GM18507 (cell line): ENCODE measurements around the gene POTEE.
"Not testable (repeated sequence)": the region's sequence is repeated elsewhere in the genome, so short reads cannot be mapped to it uniquely, and the experiment has no call there.

ENCODE experiments used
- DNase-seq: peaks from one replicate; pipeline ENCODE4 v3.0.0; 2011; ENCODE audit warnings: low read depth; ENCODE audit not compliant: insufficient read length; ENCODE audit errors: extremely low spot score
- FAIRE-seq: peaks from 2 replicates; lab custom pipeline; 2011; peaks lifted over from hg19 to GRCh38; lab: Jason Lieb, UNC

The POTEE gene

DNA sequence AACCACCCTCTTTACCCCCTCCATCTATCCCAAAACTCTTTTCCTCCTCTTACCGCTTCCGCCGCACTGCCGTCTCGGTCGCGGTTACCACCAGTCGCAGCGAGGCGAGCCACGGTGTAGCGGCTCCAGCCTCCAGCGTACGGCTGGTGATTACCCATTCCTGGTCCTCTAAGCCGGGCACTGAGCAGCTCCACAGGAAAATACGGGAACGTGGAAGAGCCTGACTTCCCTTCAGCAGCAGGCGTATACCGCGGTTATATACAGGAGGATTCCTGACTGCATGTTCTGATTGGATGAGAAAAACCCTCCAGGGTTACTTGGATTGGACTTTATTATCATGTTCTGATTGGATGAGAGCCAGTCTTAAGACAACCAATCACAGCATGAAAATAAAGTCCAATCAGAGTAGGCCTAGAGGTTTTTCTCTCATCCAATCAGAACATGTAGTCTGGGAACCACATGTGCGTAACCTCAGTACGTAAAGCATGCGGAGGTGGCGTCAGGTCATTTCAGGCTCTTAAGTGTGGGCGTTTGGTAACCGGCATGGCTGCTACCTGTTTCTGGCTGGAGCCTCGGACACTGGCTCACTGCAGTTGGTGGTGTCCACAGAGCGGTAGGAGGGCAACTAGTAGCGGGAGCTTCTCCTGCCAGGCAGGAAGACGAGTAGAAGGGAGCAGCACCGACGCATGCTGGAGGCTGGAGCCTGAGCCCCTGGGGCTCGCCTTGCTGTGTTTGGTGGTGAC lies at the start of gene POTEE:
Gene POTEE (plus strand): TSS at position 507 of the 743 bp plus-strand sequence. CDS start 8,867 bp downstream, outside the sequence.
- FAIRE-seq, DNase-seq: not testable (repeated sequence)

DNA sequence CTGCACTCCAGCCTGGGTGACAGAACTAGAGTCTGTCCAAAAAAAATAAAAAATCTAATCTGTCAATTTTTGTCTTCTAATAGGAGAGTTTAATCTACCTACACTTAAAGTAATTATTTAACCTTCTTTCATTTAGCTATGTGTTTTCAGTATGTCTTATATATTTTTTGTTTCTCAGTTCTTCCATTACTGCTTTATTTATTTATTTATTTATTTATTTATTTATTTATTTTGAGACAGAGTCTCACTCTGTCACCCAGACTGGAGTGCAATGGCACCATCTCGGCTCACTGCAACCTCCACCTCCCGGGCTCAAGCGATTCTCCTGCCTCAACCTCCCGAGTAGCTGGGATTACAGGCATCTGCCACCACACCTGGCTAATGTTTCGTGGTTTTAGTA lies 43.8 kb upstream of the POTEE start:
- not testable (repeated sequence) for DNase-seq, FAIRE-seq

DNA sequence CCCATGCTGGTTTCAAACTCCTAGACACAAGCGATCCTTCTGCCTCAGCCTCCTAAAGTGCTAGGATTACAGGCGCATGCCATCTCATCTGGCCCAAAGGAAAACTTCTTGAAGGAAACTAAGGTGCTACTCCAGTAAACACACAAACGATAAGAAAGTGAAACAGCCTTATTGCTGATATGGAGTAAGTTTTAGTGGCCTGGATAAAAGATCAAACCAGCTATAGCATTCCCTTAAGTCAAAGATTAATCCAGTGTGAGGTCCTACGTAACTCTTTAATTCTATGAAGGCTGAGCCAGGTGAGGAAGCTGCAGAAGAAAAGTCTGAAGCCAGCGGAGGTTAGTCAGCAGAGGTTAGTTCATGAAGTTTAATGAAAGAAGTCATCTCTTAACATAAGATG lies 40.8 kb upstream of the POTEE start:
- DNase-seq: no peak
- no peak for FAIRE-seq

DNA sequence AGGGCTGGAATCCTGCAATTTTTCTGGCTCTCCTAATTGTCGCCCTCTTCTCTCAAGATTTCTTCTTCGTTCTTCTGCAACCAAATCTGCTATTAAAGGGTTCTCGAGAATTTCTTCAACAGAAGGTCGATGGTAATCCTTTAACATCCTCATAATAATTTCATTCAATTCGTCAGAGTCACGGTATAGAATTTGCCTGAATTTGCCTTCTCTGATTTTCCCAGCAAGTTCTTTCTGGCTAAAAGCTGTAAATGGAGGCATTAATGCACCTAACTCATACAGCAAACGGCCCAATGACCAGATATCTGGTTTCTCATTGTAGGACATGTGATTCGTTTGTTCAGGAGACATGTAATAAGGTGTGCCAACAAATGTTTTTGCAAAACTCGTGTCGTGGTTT lies 31.3 kb upstream of the POTEE start:
- DNase-seq, FAIRE-seq: not testable (repeated sequence)

DNA sequence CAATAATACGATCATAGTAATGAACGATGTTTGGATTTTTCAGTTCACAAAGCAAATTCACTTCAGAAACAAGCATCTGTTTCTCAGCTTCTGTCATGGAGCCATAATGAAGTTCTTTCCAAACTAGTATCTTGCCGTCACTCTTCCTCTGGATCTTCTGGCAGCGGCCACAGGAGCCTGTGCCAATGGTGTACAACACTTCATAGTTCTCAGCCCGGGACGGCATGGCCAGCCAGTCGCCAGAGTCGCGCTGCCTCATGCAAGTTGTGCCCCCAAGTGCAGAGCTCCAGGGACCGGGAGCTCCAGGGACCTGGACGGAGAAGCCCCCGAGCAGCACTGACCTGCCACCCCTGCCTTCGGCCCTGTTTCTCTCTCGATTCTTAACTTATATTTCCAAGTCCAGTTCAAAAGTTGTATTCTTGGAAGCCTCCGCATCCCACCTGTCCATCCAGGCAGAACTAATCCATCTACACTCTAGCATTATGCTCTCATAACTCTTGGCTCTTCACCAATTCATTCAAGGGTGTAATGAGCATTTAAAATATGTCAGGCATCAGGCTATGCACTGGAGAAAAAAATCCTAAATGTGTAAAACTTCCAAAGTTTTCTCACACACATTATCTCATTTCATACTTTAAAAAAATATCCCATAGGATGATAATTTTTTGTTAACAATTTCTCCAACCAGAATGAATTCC lies 30.5 kb upstream of the POTEE start:
- not testable (repeated sequence) for FAIRE-seq, DNase-seq

DNA sequence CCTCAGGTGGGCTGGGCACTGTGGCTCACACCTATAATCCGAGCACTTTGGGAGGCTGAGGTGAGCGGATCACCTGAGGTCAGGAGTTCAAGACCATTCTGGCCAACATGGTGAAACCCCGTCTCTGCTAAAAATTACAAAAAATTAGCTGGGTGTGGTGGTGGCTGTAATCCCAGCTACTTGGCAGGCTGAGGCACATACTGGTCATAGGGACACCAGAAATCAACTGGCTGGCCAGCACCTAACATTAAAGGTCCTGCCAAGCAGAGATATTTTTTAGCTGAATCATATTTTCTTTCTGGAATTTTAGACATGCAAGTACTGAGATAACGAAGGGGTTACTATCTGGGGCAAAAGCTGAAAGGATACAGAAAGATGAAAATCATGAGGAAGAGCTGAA lies 27.9 kb upstream of the POTEE start:
- not testable (repeated sequence) for DNase-seq, FAIRE-seq

DNA sequence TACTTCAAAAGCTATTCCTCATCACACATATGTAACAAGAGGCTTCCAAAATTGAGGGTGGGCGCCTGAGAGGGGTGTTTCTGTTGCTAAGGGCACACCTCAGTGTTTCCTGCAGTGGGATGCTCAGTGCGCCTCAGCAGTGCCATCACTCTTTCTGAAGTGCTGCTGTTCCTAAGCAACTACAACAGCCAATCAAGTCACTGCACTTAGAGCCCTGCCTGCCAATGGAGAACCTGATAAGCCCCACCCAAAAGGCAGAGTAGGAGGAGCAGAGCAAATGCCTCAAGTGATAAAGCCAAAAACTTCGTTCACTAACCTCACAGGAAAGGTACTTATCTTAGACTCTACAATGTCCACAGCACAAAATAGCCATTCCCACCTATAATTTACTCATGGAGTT lies 15.9 kb upstream of the POTEE start:
- not testable (repeated sequence) for DNase-seq, FAIRE-seq

DNA sequence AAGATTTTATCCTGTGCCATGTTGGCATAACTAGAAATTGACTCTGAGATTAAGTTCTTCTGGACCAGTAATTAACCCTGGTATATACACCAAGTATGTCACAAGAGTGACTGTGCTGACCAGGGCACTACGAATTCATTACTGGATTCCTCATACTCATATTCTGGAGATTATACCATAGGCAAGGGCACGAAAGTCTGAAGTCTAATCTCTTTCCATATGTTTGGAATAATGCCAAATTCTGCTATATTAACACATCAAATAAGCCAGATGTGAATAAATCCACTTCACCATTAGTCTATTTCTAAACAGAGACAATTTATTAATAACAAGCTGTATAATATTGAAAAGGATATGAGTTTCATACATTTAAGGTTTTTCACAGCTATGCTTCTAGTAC lies 13.2 kb upstream of the POTEE start:
- FAIRE-seq, DNase-seq: not testable (repeated sequence)

DNA sequence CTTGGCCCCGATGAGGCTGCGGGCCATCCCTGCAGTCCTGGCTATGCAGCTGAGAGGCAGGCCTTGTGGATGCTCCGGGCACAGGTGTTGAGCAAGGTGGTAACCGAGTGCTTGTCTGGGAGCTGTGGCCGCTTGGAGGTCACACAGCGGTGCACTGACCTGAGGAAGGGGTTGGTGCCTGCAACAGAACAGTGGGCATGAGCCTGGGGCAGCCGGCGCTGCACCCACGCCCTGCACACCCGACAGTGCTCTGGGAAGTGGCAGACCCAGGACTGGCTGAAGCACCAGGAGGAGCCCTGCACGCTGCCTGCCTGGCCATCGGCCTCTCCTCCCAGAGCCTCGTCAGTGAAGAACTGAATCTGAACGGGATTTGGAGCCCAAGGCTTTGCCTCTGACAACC lies 8.2 kb upstream of the POTEE start:
- FAIRE-seq (no peak), DNase-seq (no peak)

DNA sequence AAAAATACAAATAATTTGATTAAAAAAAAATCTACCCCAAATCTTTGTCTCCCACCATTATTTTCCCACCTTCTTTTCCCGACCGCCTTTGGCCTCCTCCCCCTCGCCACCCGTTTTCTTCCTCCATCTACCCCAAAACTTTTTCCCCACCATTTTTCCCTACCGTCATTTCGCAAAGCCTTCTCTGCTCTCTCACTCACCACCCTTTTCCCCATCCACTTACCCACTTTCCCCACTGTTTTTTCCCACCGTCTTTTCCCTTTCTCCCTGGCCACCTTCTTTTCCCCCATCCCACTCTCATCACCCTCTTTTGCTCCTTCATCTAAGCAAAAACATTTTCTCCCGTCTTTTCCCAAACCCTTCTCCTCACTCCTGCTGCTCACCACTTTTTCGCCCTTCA lies 1.5 kb upstream of the POTEE start:
- not testable (repeated sequence) for FAIRE-seq

DNA sequence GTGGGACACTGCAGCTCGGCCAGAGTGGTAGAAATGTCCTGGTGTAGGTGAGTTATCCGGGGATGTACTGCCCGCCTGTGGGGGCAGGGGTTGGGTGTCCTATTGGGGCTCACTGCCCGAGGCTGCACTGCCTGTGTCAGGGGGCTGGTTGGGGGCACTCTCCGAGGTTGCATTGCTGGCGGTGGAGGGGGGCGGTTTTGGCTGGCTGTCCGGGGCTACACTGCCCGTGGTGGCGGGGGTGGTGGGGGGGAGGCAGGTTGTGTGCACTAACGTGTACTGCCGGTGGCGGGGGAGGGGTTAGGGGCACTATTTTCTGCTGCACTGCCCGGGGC lies 403 bp downstream of the POTEE start:
- not testable (repeated sequence) for FAIRE-seq, DNase-seq

More for the DNA sequence above, 1.5 kb upstream of the POTEE start:
- not testable (repeated sequence) for DNase-seq

DNA sequence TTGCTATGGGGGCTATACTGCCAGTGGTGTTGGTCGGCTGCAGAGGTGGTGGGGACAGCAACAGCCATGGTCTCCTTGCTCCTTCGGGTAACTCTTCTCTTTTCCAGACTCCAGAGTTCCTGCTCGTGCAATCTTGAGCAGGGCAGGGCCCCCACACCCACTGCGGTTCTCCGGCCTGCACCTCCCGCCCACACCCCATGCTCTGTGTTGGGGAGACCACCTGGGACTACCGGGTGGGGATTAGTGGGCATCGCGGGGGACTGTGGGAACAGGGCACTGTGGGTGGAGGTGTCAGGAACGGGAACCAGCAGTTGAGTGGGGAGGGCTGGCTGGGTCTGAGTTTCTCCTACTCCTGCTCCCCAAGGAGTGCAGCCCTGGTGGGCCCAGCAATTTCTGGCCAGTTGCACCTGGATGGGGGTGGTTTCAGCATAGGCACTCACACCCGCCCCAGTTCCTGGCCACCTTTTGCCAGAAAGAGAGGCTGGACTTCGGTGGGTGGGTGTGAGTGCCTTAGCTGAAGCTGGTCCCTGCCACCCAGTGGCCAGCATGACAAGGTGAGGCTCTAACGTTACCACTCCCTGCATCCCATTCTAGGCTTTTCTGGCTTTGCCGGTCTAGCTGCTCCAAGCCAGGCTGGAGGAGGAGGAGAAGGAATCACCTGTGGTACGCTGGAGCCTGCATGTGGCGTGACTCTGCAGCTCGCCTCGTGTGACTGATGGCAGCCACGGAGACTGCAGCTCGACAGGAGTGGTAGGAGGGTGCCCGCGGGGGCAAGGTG lies 1.3 kb downstream of the POTEE start:
- DNase-seq, FAIRE-seq: not testable (repeated sequence)

DNA sequence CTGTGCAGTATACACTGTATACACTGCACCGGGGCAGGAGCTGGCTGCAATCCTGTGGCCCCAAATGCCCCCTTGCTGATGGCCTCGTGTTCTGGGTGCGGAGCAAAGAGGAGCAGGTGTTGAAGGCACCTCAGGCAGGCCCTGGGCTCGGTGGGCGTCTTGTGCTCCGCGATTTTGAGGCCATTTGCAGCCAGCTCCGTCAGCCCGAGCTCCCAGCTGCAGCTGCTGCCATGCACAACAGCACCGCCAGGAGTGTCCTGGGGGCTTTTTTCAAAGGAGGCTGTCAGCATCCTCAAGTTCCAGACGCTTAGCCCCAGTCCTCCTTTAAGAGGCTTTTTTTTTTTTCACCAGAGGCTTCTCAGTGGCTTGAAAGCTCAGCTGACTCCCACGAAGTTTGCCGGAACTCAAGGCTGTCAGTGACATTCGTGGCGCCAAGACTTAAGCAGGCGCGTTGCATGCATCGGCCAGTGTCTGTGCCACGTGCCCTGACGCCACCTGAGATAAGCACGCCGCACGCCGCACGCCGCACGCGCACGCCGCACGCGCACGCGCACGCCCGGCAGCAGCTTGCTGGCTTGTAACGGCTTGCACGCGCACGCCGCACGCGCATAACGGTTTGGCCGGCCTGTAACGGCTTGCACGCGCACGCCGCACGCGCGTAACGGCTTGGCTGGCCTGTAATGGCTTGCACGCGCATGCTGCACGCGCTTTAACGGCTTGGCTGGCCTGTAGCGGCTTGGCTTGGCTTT lies 8.1 kb downstream of the POTEE start:
- FAIRE-seq, DNase-seq: not testable (repeated sequence)

DNA sequence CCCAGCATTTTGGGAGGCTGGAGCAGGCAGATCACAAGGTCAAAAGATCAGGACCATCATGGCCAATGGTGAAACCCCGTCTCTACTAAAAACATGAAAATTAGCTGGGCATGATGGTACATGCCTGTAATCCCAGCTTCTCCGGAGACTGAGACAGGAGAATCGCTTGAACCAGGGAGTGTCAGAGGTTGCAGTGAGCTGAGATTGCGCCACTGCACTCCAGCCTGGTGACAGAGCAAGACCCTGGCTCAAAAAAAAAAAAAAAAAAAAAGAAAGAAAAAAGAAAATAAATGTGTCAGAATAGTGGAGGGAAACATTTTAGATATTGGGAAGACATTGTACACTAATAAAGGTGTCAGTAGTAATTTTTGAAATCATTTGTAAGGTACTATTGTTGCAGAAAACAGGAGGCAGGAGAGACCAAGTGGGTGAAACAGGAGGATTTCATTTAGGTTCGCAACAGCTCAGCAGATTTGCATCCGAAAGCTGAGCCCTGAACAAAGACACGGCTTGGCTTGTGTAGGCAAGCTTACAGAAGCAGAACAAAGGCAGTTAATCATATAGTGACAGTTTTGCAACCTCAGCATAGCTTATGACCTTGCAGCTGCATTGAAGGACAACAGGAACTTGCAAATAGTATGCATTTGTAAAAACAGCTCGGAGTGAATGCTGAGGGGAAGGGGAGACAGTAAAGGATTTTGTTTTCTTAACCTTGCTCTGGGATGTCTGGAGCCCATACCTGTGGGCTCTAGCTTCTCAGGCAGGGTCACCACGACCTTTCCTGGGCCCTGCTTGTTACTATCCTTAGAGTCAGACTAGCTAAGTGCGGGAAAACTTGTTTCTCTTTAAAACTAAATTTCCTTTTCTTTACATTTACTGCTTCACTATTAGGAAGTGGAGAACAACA lies 26.5 kb downstream of the POTEE start:
- DNase-seq, FAIRE-seq: not testable (repeated sequence)
